HG02759 (cell line): Measurements from ENCODE around the gene CLEC18C.
"Not testable (repeated sequence)": the region's sequence is repeated elsewhere in the genome, so short reads cannot be mapped to it uniquely, and the experiment has no call there.

ENCODE experiments used
- ATAC-seq: cut with Tn5 transposase; IDR thresholded peaks from one replicate; pipeline ENCODE4 v1.9.1; 2021; ENCODE audit warnings: mild to moderate bottlenecking, moderate library complexity; ENCODE audit not compliant: unreplicated experiment

The CLEC18C gene

DNA sequence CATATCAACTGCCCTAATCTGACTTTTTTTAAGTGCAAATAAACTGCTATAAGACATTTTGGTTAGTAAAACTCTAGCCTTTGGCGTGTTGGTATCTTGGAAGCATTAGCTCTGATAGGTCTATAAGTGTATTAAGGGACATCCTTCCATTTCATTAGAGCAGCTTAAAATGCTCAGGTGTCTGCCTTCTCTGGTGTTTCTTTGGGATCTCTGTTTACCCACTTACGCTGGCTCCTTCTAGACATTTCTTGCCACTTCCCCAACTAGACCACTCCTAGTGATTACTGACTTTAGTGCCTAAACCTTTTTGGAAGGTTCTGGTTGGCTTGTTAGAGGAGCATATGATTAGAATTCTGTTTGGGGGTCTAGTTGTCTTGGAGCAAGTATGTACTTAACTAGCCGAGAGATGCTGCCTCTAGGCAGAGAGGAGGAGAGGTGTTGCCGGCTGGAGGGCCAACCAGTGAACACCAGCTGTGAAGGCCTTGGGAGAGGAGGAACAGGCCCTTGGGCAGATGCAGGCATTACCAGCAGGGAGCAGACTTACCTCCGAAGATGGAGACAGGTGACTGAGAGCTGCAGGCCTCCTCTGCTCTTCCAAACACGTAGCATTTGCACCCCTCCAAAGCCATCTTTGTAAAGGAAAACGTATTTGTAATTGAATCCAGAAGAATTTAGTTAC, 15.2 kb upstream of the CLEC18C start:
- no peak for ATAC-seq

DNA sequence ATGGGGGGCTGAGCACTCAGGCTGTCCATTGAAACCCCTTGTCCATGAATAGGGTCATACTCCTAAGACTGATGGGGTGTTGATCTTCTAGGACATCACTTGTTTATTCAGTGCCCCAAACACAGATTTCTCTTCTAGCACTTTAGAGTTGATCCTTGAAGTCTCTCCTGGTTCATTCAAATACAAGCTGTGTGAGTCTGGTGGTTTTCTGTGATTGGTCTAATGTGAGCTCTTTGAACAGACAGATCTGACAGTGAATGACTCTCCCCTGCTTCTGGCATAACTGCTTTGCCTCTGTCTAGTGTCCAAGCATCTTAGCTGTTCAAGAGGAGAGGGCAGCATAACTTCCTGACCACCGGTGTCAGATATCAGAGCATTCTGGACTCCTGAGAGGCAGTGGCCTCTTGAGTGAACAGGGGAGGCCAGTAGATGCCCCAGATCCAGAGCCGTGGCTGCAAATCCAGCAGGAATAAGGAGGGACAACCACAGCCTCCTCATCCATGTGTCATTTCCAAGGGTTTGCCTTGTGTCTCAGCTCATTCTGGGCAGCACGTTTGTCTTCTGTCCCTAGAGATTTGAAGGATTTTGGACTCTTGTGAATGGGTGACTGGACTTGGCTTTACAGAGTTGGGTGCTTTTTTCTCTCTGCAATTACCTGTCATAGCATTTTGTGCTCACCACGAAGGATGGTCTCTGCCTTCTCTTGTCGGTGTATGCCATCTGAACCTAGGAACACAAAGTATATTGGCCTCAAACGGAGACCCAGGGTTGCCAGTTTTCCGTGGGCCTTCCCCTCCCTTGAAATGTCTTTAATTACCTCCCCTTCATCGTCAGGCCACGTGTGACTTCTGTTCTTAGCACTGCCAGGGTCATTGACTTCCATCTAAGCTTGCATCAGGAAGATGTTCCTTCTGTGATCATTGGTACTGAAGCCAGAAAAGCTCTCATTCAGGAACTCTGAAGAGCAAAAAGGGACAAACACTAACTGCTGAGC, 13.9 kb upstream of the CLEC18C start:
- no peak for ATAC-seq

GRCh38 chr16:70160388-70160787, 13.2 kb upstream of the CLEC18C start:
- no peak for ATAC-seq

DNA sequence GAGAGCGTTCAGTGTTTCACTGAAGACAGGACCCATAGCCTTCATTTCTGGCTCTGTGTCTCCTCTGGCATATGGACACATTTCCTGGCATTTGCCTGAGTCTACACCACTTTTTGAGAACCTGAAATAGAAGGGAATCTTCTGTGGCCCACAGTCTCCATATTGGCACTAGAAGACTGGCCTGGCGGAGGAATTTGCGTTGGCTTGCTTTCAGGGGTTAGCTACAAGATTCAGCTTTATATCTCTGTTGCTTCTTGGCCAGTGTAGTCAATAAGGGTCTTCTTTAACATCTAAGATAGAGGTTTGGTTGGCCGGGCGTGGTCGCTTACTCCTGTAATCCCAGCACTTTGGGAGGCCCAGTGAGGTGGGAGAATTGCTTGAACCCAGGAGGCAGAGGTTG, 12.8 kb upstream of the CLEC18C start:
- ATAC-seq = no peak

DNA sequence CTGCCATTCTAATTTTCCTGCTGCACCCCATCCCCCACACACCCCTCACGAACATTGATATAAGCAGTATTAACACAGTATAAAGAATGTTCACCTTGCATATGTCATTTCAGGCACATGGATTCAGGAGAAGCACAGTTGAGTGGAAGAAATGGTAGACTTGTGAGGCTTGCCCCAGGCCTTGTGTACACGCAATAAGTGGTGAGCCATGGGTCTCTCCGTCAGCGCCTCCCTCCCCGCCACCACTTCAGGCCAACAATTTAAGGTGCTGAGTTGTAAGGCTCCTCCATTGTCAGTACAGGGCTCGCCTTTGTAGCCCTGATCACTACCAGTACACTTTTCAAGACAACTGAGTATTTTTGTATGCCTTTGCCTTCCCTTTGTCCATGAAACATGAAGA, 12.2 kb upstream of the CLEC18C start:
- ATAC-seq = no peak

DNA sequence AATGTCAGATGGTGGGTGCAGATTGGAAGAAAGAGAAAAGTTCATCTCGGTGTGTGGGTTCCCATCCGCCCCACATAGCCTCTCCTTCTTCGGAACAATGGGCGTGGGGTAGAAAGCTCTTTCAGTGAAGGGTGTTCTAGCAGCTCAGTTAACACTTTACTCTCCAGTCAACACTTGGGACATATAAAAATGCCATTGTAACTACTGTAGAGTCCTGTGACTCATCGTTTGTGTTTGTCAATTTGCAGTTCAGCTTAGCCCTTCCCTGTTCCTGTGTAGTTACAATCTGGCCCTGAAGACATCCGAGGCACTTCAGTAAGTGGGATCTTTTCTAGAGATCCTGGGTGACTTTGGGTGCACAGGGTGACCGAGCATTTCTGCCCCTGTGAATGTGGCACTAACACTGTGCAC, 11.5 kb upstream of the CLEC18C start:
- ATAC-seq = no peak

GRCh38 chr16:70163596-70163995, 10.0 kb upstream of the CLEC18C start:
- ATAC-seq = no peak

- ATAC-seq = not testable (repeated sequence)
Measured at GRCh38 chr16:70166688-70167087, 6.9 kb upstream of the CLEC18C start.

DNA sequence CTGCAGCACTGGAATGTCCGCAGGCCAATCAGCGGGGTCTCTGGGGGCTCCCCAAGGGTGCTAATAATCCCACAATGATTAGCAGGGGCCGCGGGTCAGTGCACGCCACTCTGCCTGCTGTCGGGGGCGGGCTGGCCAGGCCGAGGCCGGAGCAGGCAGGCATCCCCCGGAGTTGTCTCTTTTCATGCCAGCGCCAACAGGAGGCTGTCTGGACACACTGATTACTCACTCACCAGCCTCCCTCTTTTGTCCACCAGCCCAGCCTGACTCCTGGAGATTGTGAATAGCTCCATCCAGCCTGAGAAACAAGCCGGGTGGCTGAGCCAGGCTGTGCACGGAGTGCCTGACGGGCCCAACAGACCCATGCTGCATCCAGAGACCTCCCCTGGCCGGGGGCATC, 329 bp downstream of the CLEC18C start:
- not testable (repeated sequence) for ATAC-seq

- ATAC-seq = not testable (repeated sequence)
Measured at GRCh38 chr16:70174387-70174932, 873 bp downstream of the CLEC18C start.

GRCh38 chr16:70187858-70188607, 14.4 kb downstream of the CLEC18C start:
- ATAC-seq = peak; percentile 79

GRCh38 chr16:70188608-70188915, 15.0 kb downstream of the CLEC18C start:
- ATAC-seq = peak; percentile 16

DNA sequence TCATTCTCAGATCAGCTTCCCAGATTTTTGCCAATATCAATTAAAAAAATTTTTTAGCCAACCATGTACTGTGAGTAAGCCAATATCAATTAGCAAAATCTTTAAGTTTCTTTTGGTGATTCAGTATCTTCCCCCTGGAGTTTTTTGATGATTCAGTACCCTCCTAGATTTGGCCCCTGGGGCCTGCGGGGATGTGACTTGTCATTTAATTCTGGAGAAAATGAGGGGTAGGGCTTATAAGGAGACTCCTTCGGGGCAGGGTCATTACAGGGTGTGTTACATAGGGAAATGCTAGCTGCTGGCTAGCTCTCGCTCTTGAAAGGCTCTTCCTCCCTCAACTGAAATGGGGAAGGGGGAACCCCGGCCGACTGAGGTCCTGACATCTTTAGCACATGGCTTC, 17.0 kb downstream of the CLEC18C start:
- not testable (repeated sequence) for ATAC-seq

GRCh38 chr16:70196683-70197300, 23.2 kb downstream of the CLEC18C start:
- ATAC-seq = not testable (repeated sequence)

- not testable (repeated sequence) for ATAC-seq
Measured at GRCh38 chr16:70197611-70198010, 24.0 kb downstream of the CLEC18C start.

DNA sequence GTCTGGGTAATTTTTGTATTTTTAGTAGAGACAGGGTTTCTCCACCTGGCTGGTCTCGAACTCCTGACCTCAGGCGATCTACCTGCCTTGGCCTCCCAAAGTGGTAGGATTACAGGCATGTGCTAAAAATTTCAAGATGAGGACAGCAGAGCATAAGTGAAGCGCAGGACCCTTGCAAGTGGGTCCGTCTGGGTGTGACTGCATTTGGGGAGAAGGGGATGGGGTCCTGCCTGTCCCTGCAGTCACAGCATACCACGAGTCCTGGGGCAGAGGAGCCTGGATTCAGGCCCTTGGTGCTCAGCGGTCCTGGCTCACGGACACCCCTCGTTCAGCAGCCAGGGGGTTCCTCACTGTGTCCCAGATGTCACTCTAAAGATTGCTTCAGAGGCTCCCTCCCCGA, 24.6 kb downstream of the CLEC18C start:
- not testable (repeated sequence) for ATAC-seq

DNA sequence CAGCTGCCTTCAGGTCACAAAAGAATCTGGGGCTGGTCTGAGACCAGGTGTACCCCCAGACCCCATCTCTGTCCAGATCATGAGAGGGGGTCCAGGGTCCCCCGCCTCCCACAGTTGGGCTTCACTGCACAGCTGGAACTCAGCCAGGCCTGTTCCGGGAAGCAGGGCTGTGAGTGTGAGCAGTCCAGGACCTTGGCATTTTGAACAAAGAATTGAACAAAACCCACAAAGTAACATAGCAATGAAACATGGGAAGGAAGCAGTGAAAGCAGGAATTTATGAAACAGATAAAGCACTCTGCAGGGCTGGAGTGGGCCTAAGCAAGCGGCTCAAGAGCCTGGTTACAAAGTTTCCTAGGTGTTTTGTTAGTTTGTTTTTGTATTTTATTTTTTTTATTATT, 25.1 kb downstream of the CLEC18C start:
- ATAC-seq = not testable (repeated sequence)

DNA sequence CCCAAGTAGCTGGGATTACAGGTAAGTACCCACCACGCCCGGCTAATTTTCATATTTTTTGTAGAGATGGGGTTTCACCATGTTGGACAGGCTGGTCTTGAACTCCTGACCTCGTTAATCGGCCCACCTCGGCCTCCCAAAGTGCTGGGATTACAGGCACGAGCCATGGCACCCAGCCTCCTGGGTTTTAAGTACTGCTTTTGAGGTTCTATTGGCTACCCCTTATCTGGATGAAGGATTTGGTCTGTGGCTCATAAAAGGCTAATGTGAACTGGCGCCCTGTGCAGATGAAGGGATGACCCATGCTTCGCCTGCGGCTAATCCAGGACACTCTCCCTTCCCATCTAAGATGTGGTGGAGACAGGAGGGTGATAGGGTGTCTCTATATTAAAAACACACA, 25.6 kb downstream of the CLEC18C start:
- ATAC-seq = not testable (repeated sequence)

GRCh38 chr16:70200063-70200462, 26.5 kb downstream of the CLEC18C start:
- ATAC-seq = not testable (repeated sequence)

DNA sequence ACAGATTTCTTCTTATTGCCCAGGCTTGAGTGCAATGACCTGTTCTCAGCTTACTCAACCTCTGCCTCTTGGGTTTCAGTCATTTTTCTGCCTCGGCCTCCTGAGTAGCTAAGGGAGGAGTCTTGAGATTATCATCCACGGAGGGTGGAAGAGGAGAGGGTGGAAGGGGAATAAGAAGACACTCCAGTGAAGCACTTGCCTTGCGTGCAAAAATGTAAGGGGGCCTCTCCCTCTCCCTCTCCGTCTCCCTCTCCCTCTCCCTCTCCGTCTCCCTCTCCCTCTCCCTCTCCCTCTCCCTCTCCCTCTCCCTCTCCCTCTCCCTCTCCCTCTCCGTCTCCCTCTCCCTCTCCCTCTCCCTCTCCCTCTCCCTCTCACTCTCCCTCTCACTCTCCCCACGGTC, 29.9 kb downstream of the CLEC18C start:
- ATAC-seq = not testable (repeated sequence)

GRCh38 chr16:70204010-70204409, 30.4 kb downstream of the CLEC18C start:
- not testable (repeated sequence) for ATAC-seq
